Endodermal cell (in vitro differentiated cells): ENCODE results near the gene EFHD1. TPM values are rescaled to one million over a fixed set of nuclear protein-coding genes. Genes with fewer than 3 reads are reported as not detected.
A peak's percentile ranks its signal among the peaks of the same experiment; 100 is the strongest.
"Not testable (repeated sequence)": the region's sequence is repeated elsewhere in the genome, so short reads cannot be mapped to it uniquely, and the experiment has no call there.

Experiments used
- DNase-seq: peaks from one replicate; pipeline ENCODE4 v3.0.0-alpha.2; 2017
- H3K27ac ChIP-seq: 2 replicates; pipeline ENCODE4 v1.5.1; 2013; ENCODE audit warnings: mild to moderate bottlenecking, low read depth, low read length, moderate library complexity
- H3K27me3 ChIP-seq: 2 replicates; pipeline ENCODE4 v1.6.1; 2013; ENCODE audit warnings: mild to moderate bottlenecking, low read length, moderate library complexity; ENCODE audit not compliant: insufficient read depth, control insufficient read depth, poor library complexity, severe bottlenecking
- H3K36me3 ChIP-seq: 2 replicates; pipeline ENCODE4 v1.7.0; 2013; ENCODE audit warnings: mild to moderate bottlenecking, low read length, moderate library complexity; ENCODE audit not compliant: control insufficient read depth, insufficient read depth
- H3K4me1 ChIP-seq: one replicate; pipeline ENCODE4 v1.7.0; 2013; ENCODE audit warnings: low read length; ENCODE audit not compliant: control insufficient read depth, insufficient read depth
- H3K4me3 ChIP-seq: 2 replicates; pipeline ENCODE4 v1.5.1; 2013; ENCODE audit warnings: mild to moderate bottlenecking, low read length, moderate library complexity
- H3K9ac ChIP-seq: 2 replicates; pipeline ENCODE4 v1.6.1; 2013; ENCODE audit warnings: mild to moderate bottlenecking, low read length, moderate library complexity; ENCODE audit not compliant: poor library complexity, severe bottlenecking; ENCODE audit errors: extremely low read depth
- H3K9me3 ChIP-seq: 2 replicates; pipeline ENCODE4 v1.6.1; 2013; ENCODE audit warnings: mild to moderate bottlenecking, low read length, moderate library complexity; ENCODE audit not compliant: control insufficient read depth
- H3K27ac Mint-ChIP-seq: 2 replicates; pipeline ENCODE4 v1.8.0; 2020; ENCODE audit warnings: mixed read lengths
- H3K27me3 Mint-ChIP-seq: 2 replicates; pipeline ENCODE4 v1.8.0; 2021; ENCODE audit warnings: mild to moderate bottlenecking, mixed read lengths; ENCODE audit not compliant: insufficient read depth
- H3K36me3 Mint-ChIP-seq: 2 replicates; pipeline ENCODE4 v1.8.0; 2020; ENCODE audit warnings: low read depth, mixed read lengths
- H3K4me1 Mint-ChIP-seq: 2 replicates; pipeline ENCODE4 v1.8.0; 2020; ENCODE audit warnings: mixed read lengths
- H3K4me3 Mint-ChIP-seq: 2 replicates; pipeline ENCODE4 v1.8.0; 2020; ENCODE audit warnings: mild to moderate bottlenecking, moderate library complexity, mixed read lengths
- H3K9me3 Mint-ChIP-seq: 2 replicates; pipeline ENCODE4 v1.8.0; 2020; ENCODE audit warnings: mild to moderate bottlenecking, mixed read lengths
- WGBS, 2 experiments: methylation state at CpG; one replicate each; pipeline versions ENCODE4 v1.1.5 to v1.1.7; 2013; ENCODE audit warnings: missing lambda C conversion rate in 2 of 2, mixed read lengths in 1 of 2; ENCODE audit not compliant: insufficient coverage in 1 of 2, insufficient read length in 1 of 2; 5-methylcytosine and 5-hydroxymethylcytosine counted together
- total RNA-seq, 2 donors: library from RNA; stranded (reverse); fragmentation: NEBNext Ultra II Directional in 1 of 2; extraction: Animal tissue kit (Norgen Biotek cat#: 25700) in 1 of 2; gene quantifications; 2 replicates in 1 of 2; 3 replicates in 1 of 2; pipeline ENCODE4 v1.2.1, GENCODE V29; 2021
- TF ChIP-seq, protein P1 (sequence below): fragments of 200-600 bp; sonication (generic); conservative IDR thresholded peaks from 2 replicates; pipeline ENCODE4 v1.5.0; 2021; ENCODE audit warnings: antibody characterized with exemption, mild to moderate bottlenecking

Gene EFHD1
- total RNA-seq, 2 donors from 2014 or later, result 6.8 to 12.5 TPM

DNA sequence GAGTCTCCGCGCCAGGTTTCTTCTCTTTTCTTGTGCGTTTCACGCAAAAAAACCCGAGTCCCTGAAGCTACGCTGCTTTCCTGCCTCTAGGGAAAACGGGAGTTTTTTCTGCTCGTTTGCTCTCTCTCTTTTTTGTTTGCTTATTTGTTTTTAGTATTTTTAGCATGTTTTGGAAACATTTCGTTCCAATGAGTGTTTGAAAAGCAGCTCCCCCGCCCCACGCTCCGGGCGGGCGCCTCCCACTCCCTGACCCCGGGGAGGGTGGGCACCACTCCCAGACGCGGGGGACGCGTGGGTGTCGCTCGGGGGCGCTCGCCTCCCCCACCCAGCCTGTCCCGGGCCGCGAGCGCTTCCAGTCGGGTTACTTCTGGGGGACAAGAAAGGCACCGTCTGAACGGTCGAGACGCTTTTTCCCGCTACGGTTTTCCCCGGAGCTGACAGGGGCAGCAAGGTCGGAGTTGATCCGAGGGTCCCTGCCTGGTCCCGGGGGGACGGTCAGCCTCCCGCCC, 446 bp upstream of the EFHD1 start:
- peak overlapping the region; percentile 77 for H3K4me3 ChIP-seq
- H3K4me1 ChIP-seq, result no peaks in the 10 kb centered on the region
- peak overlapping the region; percentile 50 for H3K4me3 Mint-ChIP-seq
- H3K9me3 ChIP-seq, result no peaks in the 10 kb centered on the region
- H3K27ac ChIP-seq, result no peak overlapping the region
- DNase-seq, result peak; percentile 47
- TF ChIP-seq, protein P1, sequence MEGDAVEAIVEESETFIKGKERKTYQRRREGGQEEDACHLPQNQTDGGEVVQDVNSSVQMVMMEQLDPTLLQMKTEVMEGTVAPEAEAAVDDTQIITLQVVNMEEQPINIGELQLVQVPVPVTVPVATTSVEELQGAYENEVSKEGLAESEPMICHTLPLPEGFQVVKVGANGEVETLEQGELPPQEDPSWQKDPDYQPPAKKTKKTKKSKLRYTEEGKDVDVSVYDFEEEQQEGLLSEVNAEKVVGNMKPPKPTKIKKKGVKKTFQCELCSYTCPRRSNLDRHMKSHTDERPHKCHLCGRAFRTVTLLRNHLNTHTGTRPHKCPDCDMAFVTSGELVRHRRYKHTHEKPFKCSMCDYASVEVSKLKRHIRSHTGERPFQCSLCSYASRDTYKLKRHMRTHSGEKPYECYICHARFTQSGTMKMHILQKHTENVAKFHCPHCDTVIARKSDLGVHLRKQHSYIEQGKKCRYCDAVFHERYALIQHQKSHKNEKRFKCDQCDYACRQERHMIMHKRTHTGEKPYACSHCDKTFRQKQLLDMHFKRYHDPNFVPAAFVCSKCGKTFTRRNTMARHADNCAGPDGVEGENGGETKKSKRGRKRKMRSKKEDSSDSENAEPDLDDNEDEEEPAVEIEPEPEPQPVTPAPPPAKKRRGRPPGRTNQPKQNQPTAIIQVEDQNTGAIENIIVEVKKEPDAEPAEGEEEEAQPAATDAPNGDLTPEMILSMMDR, result peak; percentile 29
- no peak overlapping the region for H3K9ac ChIP-seq
- H3K27ac Mint-ChIP-seq, result no peak overlapping the region
- H3K27me3 Mint-ChIP-seq, result peaks cover 76% of the 10 kb centered on the region
- WGBS, 2 experiments, result 6 to 7% methylated on average over 22 to 40 of the region's 40 CpGs
- no peaks in the 10 kb centered on the region for H3K36me3 Mint-ChIP-seq
- H3K9me3 Mint-ChIP-seq, result peaks cover 4% of the 10 kb centered on the region
- H3K27me3 ChIP-seq, result peaks cover 56% of the 10 kb centered on the region
- H3K36me3 ChIP-seq, result no peaks in the 10 kb centered on the region
- H3K4me1 Mint-ChIP-seq, result peaks cover 1% of the 10 kb centered on the region

GRCh38 chr2:232634206-232635150, 1.1 kb downstream of the EFHD1 start:
- Mint-ChIP-seq H3K4me1 (peaks cover 1% of the 10 kb centered on the region), H3K36me3 (no peaks in the 10 kb centered on the region), H3K9me3 (peaks cover 4% of the 10 kb centered on the region), H3K4me3 (peak overlapping the region; percentile 50), H3K27ac (no peak overlapping the region), H3K27me3 (peaks cover 87% of the 10 kb centered on the region)
- WGBS, 2 experiments, result 7 to 8% methylated on average over 24 to 61 of the region's 61 CpGs
- no peaks in the 10 kb centered on the region for H3K9me3 ChIP-seq
- H3K4me3 ChIP-seq, result peak overlapping the region; percentile 77
- H3K27ac ChIP-seq, result no peak overlapping the region
- H3K9ac ChIP-seq, result peak overlapping the region; percentile 6
- H3K27me3 ChIP-seq, result peaks cover 71% of the 10 kb centered on the region
- no peaks in the 10 kb centered on the region for H3K36me3 ChIP-seq
- H3K4me1 ChIP-seq, result no peaks in the 10 kb centered on the region
- peak; percentile 79 for DNase-seq
- TF ChIP-seq, protein P1, result no peak

DNA sequence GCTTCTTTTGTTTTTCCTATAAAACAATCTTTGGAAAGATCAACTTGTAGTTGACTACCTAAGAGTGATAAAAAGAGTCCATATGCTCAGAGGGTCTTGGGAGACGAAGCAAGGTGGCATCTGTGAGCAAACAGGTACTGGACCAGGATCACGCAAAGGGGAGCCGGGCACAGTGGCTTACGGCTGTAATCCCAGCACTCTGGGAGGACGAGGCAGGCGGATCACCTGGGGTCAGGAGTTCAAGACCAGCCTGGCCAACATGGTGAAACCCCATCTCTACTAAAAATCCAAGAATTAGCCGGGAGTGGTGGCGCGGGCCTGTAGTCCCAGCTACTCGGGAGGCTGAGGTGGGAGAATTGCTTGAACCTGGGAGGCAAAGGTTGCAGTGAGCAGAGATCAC, 2.0 kb downstream of the EFHD1 start:
- DNase-seq, H3K4me1 Mint-ChIP-seq, H3K4me3 ChIP-seq, H3K9me3 ChIP-seq, H3K36me3 Mint-ChIP-seq, H3K27ac Mint-ChIP-seq, H3K9ac ChIP-seq, H3K27ac ChIP-seq, H3K4me1 ChIP-seq, H3K9me3 Mint-ChIP-seq, H3K36me3 ChIP-seq: not testable (repeated sequence)
- peaks cover 78% of the 10 kb centered on the region for H3K27me3 ChIP-seq
- Mint-ChIP-seq H3K27me3 (peaks cover 87% of the 10 kb centered on the region), H3K4me3 (peak overlapping the region; percentile 50)
- 93 to 96% methylated on average over 3 to 10 of the region's 10 CpGs for WGBS, 2 experiments
